MM.1S (cell line): ENCODE measurements around the gene IKBKE.

Experiments used
- CTCF ChIP-seq: fragments of 300-600 bp; sonication (generic); IDR thresholded peaks from 2 replicates; pipeline ENCODE4 v1.5.1; 2016; ENCODE audit warnings: antibody characterized with exemption, low read length, mixed read lengths
- EZH2 ChIP-seq: fragments of 300-600 bp; sonication (generic); optimal IDR thresholded peaks from 2 replicates; pipeline ENCODE3; 2017; ENCODE audit warnings: low read depth, mild to moderate bottlenecking, antibody characterized with exemption, low read length, mixed read lengths

DNA sequence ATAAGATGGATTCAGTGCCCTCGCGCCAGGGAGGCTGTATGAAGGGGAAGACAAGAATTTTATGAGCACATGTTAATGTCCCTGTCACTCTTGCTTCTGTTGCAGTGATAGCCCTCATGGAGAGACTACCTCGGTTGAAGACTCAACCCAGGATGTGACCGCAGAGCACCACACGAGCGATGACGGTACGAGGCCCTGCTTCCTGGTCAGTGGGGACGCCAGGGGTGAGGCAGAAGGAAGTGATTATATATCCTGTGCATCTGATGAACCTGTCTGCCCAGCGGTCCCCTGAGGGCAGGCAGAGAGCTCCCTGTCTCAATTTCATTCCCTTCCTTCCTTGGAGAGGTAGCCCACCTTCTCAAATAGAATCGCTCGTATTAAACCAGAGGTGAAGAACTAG, 20.0 kb upstream of the IKBKE start:
- TF ChIP-seq EZH2 (no peak), CTCF (no peak)
